GM19328 (cell line): ENCODE results near the gene RND1.
"Not testable (repeated sequence)": the region's sequence is repeated elsewhere in the genome, so short reads cannot be mapped to it uniquely, and the experiment has no call there.

Experiments
- ATAC-seq: cut with Tn5 transposase; IDR thresholded peaks from one replicate; pipeline ENCODE4 v1.9.1; 2021; ENCODE audit warnings: mild to moderate bottlenecking, moderate library complexity; ENCODE audit not compliant: unreplicated experiment

The RND1 gene

GRCh38 chr12:48869191-48869590 is 3.5 kb upstream of the RND1 start:
- no peak for ATAC-seq

GRCh38 chr12:48868451-48868850 is 2.8 kb upstream of the RND1 start:
- ATAC-seq, result no peak

GRCh38 chr12:48866052-48866711 is 512 bp upstream of the RND1 start:
- peak; percentile 51 for ATAC-seq

- no peak for ATAC-seq
These were observed 2.4 kb downstream of the RND1 start for GRCh38 chr12:48863291-48863690.

- no peak for ATAC-seq
These were observed 2.9 kb downstream of the RND1 start for GRCh38 chr12:48862760-48863159.

- ATAC-seq, result no peak
These were observed 4.6 kb downstream of the RND1 start for GRCh38 chr12:48861111-48861510.

- ATAC-seq, result not testable (repeated sequence)
These were observed 5.4 kb downstream of the RND1 start for GRCh38 chr12:48860236-48860635.

GRCh38 chr12:48859607-48860006 is 6.1 kb downstream of the RND1 start:
- ATAC-seq, result no peak

- ATAC-seq, result no peak
These were observed 7.6 kb downstream of the RND1 start for GRCh38 chr12:48858043-48858442.

- no peak for ATAC-seq
These were observed 8.2 kb downstream of the RND1 start for GRCh38 chr12:48857278-48857994.

GRCh38 chr12:48856379-48856778 is 9.3 kb downstream of the RND1 start:
- ATAC-seq, result no peak

- ATAC-seq, result not testable (repeated sequence)
These were observed 10.7 kb downstream of the RND1 start for GRCh38 chr12:48854932-48855331.

- no peak for ATAC-seq
These were observed 11.2 kb downstream of the RND1 start for GRCh38 chr12:48854488-48854887.

GRCh38 chr12:48852734-48853688 is 12.7 kb downstream of the RND1 start:
- no peak for ATAC-seq

GRCh38 chr12:48851883-48852733 is 13.6 kb downstream of the RND1 start, which contains the start of gene DDX23:
TSS of gene DDX23 (minus strand) at chr12:48852163. CDS start at chr12:48845782, 6,381 bp downstream.
- peak; percentile 92 for ATAC-seq

- ATAC-seq, result not testable (repeated sequence)
These were observed 23.6 kb downstream of the RND1 start for GRCh38 chr12:48842021-48842420.

GRCh38 chr12:48838048-48838447 is 27.6 kb downstream of the RND1 start:
- ATAC-seq, result no peak

GRCh38 chr12:48832321-48833060 is 33.2 kb downstream of the RND1 start:
- ATAC-seq, result no peak

- no peak for ATAC-seq
These were observed 34.4 kb downstream of the RND1 start for GRCh38 chr12:48831257-48831656.
